ENCODE results near the gene CLDN7.

CLDN7 gene

DNA sequence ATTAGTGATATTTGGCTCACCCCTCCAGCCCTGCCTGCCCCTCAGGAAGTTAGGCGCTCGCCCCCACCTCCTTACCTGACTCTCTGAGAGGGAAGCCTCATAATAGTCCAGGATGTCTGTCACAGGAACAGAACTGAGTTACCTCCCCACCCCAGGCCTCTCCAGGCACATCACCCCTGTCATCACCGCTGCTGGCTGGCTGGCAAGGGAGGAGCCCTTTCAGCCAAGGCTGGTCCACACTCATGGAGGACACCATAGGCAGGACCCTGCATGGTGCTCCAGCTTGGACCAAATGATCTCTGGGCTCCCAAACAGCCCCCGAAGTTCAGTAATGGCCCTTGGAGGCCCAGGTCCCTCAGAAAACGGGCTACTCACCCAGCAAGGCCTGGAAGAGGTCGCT, 44.1 kb downstream of the CLDN7 start:
- peak; percentile 20 for DNase-seq

DNA sequence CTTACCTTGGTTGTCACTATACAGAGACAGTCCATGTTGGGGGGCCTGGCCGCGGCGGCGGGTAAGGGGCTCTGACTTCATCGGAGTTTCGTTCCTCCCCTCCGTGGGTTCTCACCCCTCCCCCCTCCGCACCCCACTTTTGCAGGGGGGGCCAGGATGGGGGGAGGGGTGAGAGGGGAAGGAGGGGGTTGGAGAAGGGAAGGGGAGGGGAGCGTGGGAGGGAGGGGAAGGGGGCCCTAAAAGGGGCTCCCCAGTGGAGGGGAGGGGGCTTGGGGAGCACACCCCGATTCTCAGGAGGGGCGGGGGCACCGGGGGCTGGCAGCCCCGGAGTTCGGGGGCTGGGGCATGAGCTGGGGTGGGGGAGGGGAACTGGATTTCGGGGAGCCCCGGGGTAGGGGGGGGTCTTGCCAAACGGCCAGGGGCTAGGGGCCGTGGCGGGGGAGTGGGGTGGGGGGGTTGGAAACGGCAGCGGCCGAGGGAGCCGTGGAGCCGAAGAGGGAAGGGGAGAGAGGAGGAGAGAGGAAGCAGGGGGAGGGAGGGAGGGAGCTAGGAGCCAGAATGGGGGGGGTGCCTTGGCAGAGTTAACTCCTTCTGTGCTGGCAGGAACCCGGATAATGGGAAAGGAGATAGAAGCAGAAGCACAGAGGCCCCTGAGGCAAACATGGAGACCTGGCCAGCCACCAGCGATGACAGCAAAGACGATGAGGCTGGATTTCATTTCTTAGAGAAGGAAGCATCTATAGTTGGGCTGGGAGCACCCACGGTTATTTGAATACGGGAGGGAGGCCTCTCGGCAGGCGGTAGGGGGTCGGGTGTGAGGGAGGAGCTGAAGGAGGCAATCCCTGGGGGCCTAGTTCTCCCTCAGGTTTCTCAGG, 44.9 kb downstream of the CLDN7 start:
- peak; percentile 76 for DNase-seq

DNA sequence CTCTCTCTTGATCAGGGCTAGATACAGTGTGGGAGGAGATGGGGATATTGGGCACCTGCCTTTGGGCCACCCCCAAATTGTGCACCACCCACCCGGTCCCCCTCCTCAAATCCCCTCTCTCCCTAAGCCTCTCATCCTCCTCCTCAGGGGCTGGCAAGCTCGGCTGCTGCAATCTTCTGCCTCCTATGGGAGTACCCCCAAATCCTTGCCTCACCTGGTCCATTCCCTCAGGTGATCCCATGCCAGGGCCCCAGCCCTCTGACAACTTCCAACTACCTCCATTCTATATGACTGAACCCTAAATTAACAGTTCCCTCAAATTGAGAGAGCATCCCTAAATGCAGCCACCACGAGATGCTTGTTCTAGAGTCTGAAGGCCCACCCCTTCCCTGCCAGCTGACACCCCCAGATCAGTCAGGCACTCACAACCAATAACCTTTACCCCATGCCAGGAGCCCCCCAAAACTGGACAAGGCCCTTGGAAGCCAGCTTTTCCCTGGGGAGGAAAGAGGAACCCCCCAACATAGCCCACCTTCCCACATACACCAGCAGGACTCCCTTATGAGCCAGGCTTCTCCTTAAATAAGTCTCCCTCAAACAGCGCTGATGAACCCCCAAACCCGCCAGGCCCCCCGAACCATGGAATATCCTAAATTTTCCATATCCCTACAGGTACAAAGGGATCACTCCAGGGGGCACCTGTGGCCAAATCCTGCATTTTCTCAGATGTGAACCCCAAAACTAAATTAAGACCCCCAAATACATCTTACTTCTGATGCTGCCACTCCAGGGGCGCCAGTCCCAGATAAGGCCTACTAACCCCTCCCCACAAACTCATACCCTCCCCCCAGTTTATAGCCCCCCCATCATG, 45.8 kb downstream of the CLDN7 start:
- peak; percentile 25 for DNase-seq

DNA sequence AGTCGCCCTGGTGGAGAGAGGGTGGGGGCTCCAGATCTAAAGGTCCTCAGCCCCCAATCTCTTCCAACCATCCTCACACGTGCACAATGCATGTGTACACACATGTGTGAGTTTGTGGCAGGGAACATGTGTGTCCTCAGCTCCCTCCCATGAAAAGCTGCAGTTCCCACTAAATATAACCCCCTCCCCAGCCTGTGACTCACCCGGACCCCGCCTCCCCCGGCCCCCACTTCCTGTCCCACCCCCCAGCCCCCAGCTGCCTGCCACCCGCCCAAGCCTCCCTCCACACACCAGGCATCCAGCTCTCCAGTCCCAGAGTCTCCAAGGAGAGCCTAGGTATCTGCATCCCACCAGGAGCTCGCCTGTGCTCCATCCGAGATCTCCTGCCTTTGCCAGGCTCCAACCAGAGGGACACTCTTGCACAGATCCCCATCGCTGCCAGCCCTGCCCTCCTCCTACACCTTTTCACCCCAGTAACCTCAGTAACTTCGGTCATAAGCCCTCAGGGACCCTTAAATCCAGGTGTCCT, 46.6 kb downstream of the CLDN7 start:
- DNase-seq: peak; percentile 41

DNA sequence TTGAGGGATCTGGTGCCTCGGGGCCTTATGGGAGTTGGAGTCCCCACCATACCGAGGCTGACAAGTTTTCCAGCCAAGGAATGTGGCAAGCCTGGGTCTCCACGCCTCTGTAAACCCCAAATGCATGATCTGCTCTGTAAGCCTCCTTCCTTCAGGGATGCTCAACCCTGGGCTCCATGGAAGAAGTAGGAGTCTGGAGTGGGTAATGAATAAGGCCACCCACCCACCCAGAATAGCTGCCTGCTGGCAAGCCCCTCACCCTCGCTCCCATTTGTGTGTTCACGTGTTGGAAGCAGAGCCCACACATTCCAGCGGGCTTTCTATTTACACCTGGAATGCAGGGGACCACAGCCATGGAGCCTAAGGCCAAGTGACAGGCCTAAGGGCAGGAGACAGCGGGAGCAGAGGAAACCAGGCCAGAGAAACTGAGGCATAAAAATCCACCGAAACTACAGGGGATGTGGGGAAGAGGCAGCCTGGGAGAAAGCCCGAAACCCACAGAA, 47.1 kb downstream of the CLDN7 start:
- no peak for DNase-seq

DNA sequence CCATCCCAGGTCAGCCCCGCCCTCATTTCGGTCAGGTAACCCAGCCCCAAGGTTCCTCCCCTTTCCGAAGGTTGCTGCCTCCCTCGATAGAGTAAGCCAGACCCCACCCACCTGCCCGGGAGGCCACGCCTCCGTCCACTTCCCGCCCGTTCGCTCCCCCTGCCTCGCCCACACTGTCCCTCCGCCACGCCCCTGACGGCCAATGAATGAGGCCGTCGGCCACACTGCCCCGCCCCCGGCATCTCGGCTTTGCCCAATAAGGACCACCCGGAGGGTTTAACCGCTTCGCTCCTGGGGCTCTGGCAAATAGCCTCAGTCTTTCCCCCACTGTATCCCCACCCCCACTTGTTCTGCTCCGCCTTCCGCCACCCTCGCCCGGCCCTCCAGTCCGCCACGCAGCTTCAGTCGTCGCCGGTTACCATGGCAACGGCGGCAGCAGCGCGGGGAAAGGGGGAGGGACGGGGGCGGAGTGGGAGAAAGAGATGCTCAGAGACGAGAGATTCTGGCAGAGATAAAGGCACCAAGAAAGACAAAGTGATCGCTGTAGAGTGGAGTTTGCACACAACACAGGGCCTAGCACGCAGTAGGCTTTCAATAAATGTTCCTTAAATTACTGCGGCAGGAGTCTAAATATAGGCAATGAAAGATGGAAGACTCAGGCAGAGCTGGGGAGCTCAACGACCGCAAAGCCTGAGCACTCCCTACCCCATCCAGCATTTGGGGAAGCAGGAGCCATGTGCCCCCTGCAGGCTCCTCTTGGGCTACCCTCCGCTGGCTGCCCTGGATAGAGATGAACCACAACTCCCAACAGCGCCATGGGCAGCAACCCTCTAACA, 47.8 kb downstream of the CLDN7 start:
- DNase-seq: peak; percentile 100

DNA sequence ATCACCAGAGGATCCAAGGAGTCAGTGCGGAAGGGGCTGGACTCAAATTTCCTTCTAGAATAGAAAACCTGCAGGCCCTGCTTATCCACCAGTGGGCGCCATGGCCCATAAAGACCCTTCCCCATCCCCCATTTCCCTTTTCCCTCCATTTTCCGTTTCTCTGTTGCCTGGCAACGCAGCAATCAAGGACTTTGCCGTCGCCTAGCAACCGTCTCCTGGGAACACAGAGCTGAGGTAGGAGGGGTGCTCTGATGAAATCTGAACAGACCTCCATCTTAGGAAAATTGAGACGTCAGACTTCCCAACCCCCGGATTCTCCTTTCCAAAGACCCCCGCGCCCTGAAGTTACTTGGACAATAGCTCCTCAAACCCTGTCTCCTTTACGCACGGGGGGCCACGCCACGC, 48.4 kb downstream of the CLDN7 start:
- DNase-seq: peak; percentile 96

DNA sequence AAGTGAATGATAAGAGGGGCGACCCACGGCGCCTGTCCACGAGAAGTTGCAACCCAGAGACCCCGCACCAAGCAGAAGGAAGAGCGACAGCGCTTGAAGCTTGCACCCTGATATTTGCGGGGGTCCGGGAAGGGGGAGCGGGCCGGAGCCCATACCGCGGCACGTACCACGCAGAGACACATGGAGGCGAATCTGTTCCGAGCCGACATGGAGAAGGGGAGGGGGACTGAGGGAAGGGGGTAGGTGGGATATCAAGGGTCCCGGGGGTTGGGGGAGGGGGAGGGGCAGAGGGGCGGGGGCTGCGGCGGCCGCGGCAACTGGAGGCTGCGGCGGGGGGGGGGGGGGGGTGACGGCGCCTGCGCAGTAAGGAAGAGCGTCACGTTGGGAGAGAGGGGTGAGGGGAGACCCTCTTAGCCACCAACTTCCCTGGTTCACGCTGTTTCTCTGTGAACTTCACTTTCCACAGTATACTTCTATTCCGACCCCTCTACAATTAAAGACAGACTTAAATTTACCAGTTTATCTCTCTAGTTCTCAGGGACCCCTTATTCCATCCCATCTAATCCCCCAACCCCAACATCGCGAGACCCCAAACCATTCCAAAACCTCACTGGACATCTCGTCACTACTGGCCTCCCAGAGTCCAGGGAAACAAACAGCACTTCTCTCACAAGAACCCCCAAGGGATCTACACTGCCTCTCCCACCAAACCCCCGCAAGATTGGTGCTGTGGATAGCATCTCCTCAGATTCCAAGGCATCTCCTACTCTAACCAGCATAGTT, 50.6 kb downstream of the CLDN7 start:
- no peak for DNase-seq

All from OCI-M1 (cell line).